Trophoblast cell (in vitro differentiated cells and primary cell): ENCODE results near the gene SNAP25.

ENCODE experiments used
- DNase-seq, 2 donors: peaks; one replicate each; pipeline ENCODE4 v3.0.0-alpha.2; 2016
- H2AFZ ChIP-seq: 2 replicates; pipeline ENCODE4 v1.6.1; 2013; ENCODE audit warnings: low read length, moderate library complexity, mild to moderate bottlenecking; ENCODE audit not compliant: insufficient read depth, poor library complexity
- H2AK5ac ChIP-seq: 2 replicates; pipeline ENCODE4 v1.6.1; 2013; ENCODE audit warnings: mild to moderate bottlenecking, low read length
- H2BK120ac ChIP-seq: 2 replicates; pipeline ENCODE4 v1.6.1; 2013; ENCODE audit warnings: low read length, mild to moderate bottlenecking, moderate library complexity; ENCODE audit not compliant: insufficient read depth, poor library complexity
- H2BK12ac ChIP-seq: 2 replicates; pipeline ENCODE4 v1.6.1; 2013; ENCODE audit warnings: mild to moderate bottlenecking, low read length, moderate library complexity
- H2BK5ac ChIP-seq: 2 replicates; pipeline ENCODE4 v1.6.1; 2013; ENCODE audit warnings: low read length, low read depth, moderate library complexity, mild to moderate bottlenecking; ENCODE audit not compliant: poor library complexity
- H3K14ac ChIP-seq: 2 replicates; pipeline ENCODE4 v1.6.1; 2013; ENCODE audit warnings: mild to moderate bottlenecking, low read length
- H3K18ac ChIP-seq: 2 replicates; pipeline ENCODE4 v1.6.1; 2013; ENCODE audit warnings: mild to moderate bottlenecking, low read length
- H3K23ac ChIP-seq: 2 replicates; pipeline ENCODE4 v1.6.1; 2013; ENCODE audit warnings: low read length
- H3K27ac ChIP-seq: 2 replicates; pipeline ENCODE4 v1.5.1; 2013; ENCODE audit warnings: low read depth, mild to moderate bottlenecking, inconsistent platforms, low read length, moderate library complexity
- H3K27me3 ChIP-seq: 2 replicates; pipeline ENCODE4 v1.6.1; 2013; ENCODE audit warnings: inconsistent platforms, mild to moderate bottlenecking, low read length, moderate library complexity; ENCODE audit not compliant: insufficient read depth
- H3K36me3 ChIP-seq, 2 experiments: 1 replicate in 1 of 2; 2 replicates in 1 of 2; pipeline ENCODE4 v1.6.1; 2013; ENCODE audit warnings: low read length in 2 of 2, mild to moderate bottlenecking in 2 of 2, moderate library complexity in 1 of 2; ENCODE audit not compliant: insufficient read depth in 2 of 2, control insufficient read depth in 1 of 2
- H3K4ac ChIP-seq: 2 replicates; pipeline ENCODE4 v1.6.1; 2013; ENCODE audit warnings: low read depth, mild to moderate bottlenecking, low read length, moderate library complexity
- H3K4me1 ChIP-seq, 2 experiments: 1 replicate in 1 of 2; 2 replicates in 1 of 2; pipeline ENCODE4 v1.6.1; 2013; ENCODE audit warnings: low read length in 2 of 2, mild to moderate bottlenecking in 2 of 2, moderate library complexity in 1 of 2; ENCODE audit not compliant: insufficient read depth in 2 of 2, control insufficient read depth in 1 of 2
- H3K4me2 ChIP-seq: 2 replicates; pipeline ENCODE4 v1.6.1; 2013; ENCODE audit warnings: inconsistent platforms, mild to moderate bottlenecking, low read length, moderate library complexity
- H3K4me3 ChIP-seq: 2 replicates; pipeline ENCODE4 v1.5.1; 2013; ENCODE audit warnings: mild to moderate bottlenecking, low read depth, low read length, inconsistent platforms
- H3K79me1 ChIP-seq: one replicate; pipeline ENCODE4 v1.6.1; 2013; ENCODE audit warnings: low read length
- H3K79me2 ChIP-seq: 2 replicates; pipeline ENCODE4 v1.6.1; 2013; ENCODE audit warnings: low read length, mild to moderate bottlenecking; ENCODE audit not compliant: control insufficient read depth, insufficient read depth, poor library complexity
- H3K9ac ChIP-seq: 2 replicates; pipeline ENCODE4 v1.6.1; 2013; ENCODE audit warnings: mild to moderate bottlenecking, low read length
- H3K9me3 ChIP-seq: 2 replicates; pipeline ENCODE4 v1.6.1; 2013; ENCODE audit warnings: low read depth, mild to moderate bottlenecking, control low read depth, inconsistent platforms, low read length; ENCODE audit not compliant: insufficient read depth
- H4K12ac ChIP-seq: 2 replicates; pipeline ENCODE4 v1.6.1; 2013; ENCODE audit warnings: low read depth, mild to moderate bottlenecking, low read length, moderate library complexity
- H4K8ac ChIP-seq: 2 replicates; pipeline ENCODE4 v1.6.1; 2013; ENCODE audit warnings: low read depth, mild to moderate bottlenecking, low read length, moderate library complexity
- H4K91ac ChIP-seq: one replicate; pipeline ENCODE4 v1.6.1; 2013; ENCODE audit warnings: low read depth, mild to moderate bottlenecking, low read length, moderate library complexity
- WGBS: extraction: QIAGEN DNeasy Blood & Tissue Kit; methylation state at CpG from one replicate; pipeline ENCODE4 v1.1.7; 2013; ENCODE audit warnings: missing lambda C conversion rate; ENCODE audit not compliant: insufficient read length, insufficient coverage; ENCODE audit errors: extremely low coverage; 5-methylcytosine and 5-hydroxymethylcytosine counted together

SNAP25 gene

DNA sequence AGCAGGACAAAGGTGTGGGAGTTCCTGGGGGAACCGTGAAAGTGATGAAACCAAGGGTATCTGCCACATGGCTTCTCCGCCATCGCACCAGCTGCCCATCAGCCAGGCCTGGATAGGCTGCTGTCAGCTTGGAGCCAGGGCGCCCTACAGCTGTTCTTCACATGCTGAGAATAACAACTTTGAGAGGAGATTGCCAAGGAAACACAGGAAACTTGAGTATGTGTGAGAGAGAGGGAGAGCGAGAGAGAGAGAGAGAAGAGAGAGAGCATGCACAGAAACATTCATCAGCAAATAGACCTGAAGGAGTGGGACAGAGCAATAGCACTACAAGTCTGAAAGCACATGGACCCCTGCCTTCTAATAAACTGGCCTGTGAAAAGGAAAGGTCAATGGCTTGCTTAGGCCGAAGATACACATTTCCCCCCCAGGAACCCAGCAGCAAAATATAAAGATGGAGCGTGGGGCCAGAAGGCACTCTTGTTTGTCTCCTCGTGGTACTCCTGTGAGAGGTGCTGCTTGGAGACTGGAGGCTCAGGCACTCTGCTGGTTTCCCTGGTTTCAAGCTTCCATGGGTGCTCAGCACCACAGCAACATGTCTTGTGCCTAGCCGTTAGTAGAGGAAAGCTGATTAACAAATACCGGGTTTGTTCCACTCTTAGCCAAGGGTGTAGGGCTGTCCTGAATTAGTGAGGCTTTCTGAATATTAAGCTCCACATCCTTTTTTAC is 53.0 kb downstream of the SNAP25 start:
- no peaks in the 10 kb centered on the region for H3K36me3 ChIP-seq
- no peaks in the 10 kb centered on the region for H3K4me1 ChIP-seq
- H4K8ac ChIP-seq, result no peak overlapping the region
- H2AK5ac ChIP-seq, result no peak overlapping the region
- no peak overlapping the region for H3K4ac ChIP-seq
- H3K27me3 ChIP-seq, result no peaks in the 10 kb centered on the region
- DNase-seq, result no peak
- no peaks in the 10 kb centered on the region for H3K79me1 ChIP-seq
- H3K4me3 ChIP-seq, result no peak overlapping the region
- no peaks in the 10 kb centered on the region for H3K9me3 ChIP-seq
- H3K18ac ChIP-seq, result no peak overlapping the region
- no peak overlapping the region for H4K12ac ChIP-seq
- no peak overlapping the region for H2AFZ ChIP-seq
- H3K4me2 ChIP-seq, result no peak overlapping the region
- no peak overlapping the region for H3K9ac ChIP-seq
- no peak overlapping the region for H2BK120ac ChIP-seq
- H2BK12ac ChIP-seq, result no peak overlapping the region
- H2BK5ac ChIP-seq, result no peak overlapping the region
- no peaks in the 10 kb centered on the region for H3K79me2 ChIP-seq
- WGBS, result no CpG with 5 or more reads among the region's 10 CpGs
- H3K14ac ChIP-seq, result no peak overlapping the region
- no peak overlapping the region for H3K23ac ChIP-seq
- H3K27ac ChIP-seq, result no peak overlapping the region
- no peak overlapping the region for H4K91ac ChIP-seq

DNA sequence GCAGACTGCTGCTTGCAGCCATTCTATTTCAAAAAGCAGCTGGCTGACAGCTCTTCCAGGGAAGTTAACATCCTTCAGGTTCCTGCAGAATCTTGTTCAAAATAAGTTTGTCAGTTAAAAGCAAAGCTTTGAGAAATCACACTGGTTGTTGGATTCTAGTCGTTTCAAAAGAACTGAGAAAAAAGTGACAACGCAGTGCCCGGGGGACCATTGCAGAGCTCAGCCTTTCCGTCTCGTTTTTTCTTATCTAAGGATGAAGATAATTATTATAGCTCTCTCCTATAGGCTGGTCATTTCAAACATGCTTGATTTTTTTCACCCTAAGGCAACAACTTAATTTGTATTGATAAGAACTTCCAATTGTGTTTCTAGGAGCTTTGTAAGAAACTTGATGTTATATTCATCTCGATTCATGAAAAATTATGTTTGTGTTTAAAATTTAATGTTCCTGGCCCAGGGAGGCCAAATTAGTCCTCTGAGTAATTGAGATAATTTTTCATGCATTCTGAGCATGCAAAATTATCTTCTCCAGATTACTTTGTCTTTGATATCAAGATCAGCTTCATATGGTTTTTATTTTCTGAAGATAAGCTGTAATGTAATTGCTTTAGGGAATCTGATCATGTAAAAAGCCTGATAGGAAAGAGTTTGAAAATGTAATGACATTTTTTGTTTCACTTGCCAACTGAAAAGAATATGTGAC is 58.4 kb downstream of the SNAP25 start:
- Histone ChIP-seq H4K91ac (no peak overlapping the region), H3K4me1 (peaks cover 0 to 2% of the 10 kb centered on the region in 2 experiments), H4K8ac (no peak overlapping the region), H2BK5ac (no peak overlapping the region), H3K79me2 (no peaks in the 10 kb centered on the region), H3K27ac (no peak overlapping the region), H4K12ac (no peak overlapping the region), H3K9ac (no peak overlapping the region), H3K9me3 (no peaks in the 10 kb centered on the region), H3K36me3 (no peaks in the 10 kb centered on the region), H2BK12ac (no peak overlapping the region), H2BK120ac (no peak overlapping the region), H2AK5ac (no peak overlapping the region), H3K23ac (no peak overlapping the region), H3K4ac (no peak overlapping the region), H3K4me2 (no peak overlapping the region), H3K27me3 (no peaks in the 10 kb centered on the region), H2AFZ (no peak overlapping the region), H3K4me3 (no peak overlapping the region), H3K18ac (no peak overlapping the region), H3K79me1 (no peaks in the 10 kb centered on the region), H3K14ac (no peak overlapping the region)
- no CpG with 5 or more reads among the region's 6 CpGs for WGBS
- no peak for DNase-seq

- Histone ChIP-seq H3K4me3 (no peak overlapping the region), H3K14ac (no peak overlapping the region), H3K79me1 (no peaks in the 10 kb centered on the region), H2AK5ac (no peak overlapping the region), H3K9ac (no peak overlapping the region), H4K12ac (no peak overlapping the region), H4K91ac (no peak overlapping the region), H3K27me3 (no peaks in the 10 kb centered on the region), H3K4me2 (no peak overlapping the region), H3K18ac (no peak overlapping the region), H3K4ac (no peak overlapping the region), H2BK120ac (no peak overlapping the region), H2BK5ac (no peak overlapping the region), H3K4me1 (peaks cover 0 to 4% of the 10 kb centered on the region in 2 experiments), H3K36me3 (no peaks in the 10 kb centered on the region), H4K8ac (no peak overlapping the region), H3K27ac (no peak overlapping the region), H2BK12ac (no peak overlapping the region), H3K79me2 (no peaks in the 10 kb centered on the region), H2AFZ (no peak overlapping the region), H3K9me3 (no peaks in the 10 kb centered on the region), H3K23ac (no peak overlapping the region)
- DNase-seq, result no peak
- no CpG with 5 or more reads among the region's 4 CpGs for WGBS
These were observed 59.0 kb downstream of the SNAP25 start for GRCh38 chr20:10277616-10278015.

DNA sequence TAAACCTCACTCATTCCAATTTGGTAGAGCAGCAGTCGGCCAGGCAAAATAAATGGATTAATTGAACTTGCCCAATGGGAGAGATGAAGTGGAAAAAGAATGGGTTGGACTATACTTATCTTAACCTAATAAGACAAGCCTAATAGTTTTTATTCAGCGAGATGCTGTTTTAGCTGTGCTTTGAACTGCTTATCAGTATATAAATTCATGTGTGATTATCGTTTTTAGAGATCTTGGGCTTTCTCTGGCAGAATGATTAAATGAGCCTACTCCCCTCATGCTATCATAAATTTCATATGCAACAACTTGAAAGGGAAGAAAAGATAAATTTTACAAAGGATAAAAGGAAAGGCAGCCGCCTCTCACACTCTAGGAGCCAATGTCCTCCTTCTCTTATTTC is 59.8 kb downstream of the SNAP25 start:
- no peak overlapping the region for H3K4me2 ChIP-seq

More for the DNA sequence above, 59.8 kb downstream of the SNAP25 start:
- Histone ChIP-seq H3K4me1 (peaks cover 0 to 7% of the 10 kb centered on the region in 2 experiments), H3K4me3 (no peak overlapping the region), H3K27me3 (no peaks in the 10 kb centered on the region), H3K14ac (no peak overlapping the region), H3K79me1 (no peaks in the 10 kb centered on the region), H3K4ac (no peak overlapping the region), H2AFZ (no peak overlapping the region), H4K91ac (no peak overlapping the region), H2BK5ac (no peak overlapping the region), H3K23ac (no peak overlapping the region), H3K18ac (no peak overlapping the region), H3K9ac (no peak overlapping the region), H3K27ac (no peak overlapping the region), H2BK120ac (no peak overlapping the region), H3K79me2 (no peaks in the 10 kb centered on the region), H3K9me3 (no peaks in the 10 kb centered on the region), H4K8ac (no peak overlapping the region), H4K12ac (no peak overlapping the region), H2AK5ac (no peak overlapping the region), H3K36me3 (no peaks in the 10 kb centered on the region), H2BK12ac (no peak overlapping the region)
- no CpG with 5 or more reads among the region's 4 CpGs for WGBS
- no peak for DNase-seq
